ENCODE results near the gene CHMP1B.

GRCh38 chr18:11872479-11873136 lies 21.4 kb downstream of the CHMP1B start:
- TF ChIP-seq POLR2A (IDR thresholded peaks at IDR 0.05; ENCODE audit: low read length) = no peak
- TF ChIP-seq GATA1 (IDR thresholded peaks at IDR 0.05; ENCODE audit: low read depth, low read length) = no peak
